Fibroblast of lung (primary cell): ENCODE measurements around the gene KRTAP4-5. TPM values are rescaled to one million over a fixed set of nuclear protein-coding genes. Genes with fewer than 3 reads are reported as not detected.
"Not testable (repeated sequence)": the region's sequence is repeated elsewhere in the genome, so short reads cannot be mapped to it uniquely, and the experiment has no call there.

Experiments
- DNase-seq, 2 donors: peaks; one replicate each; pipeline versions ENCODE4 v3.0.0 to v3.0.0-alpha.2; 2010; ENCODE audit warnings: low read depth in 2 of 2
- H2AFZ ChIP-seq: 2 replicates; pipeline ENCODE4 v1.5.1; 2012; ENCODE audit warnings: low read length, control low read depth, inconsistent platforms
- H3K27ac ChIP-seq: 2 replicates; pipeline ENCODE4 v1.5.1; 2011; ENCODE audit warnings: low read length, control low read depth; ENCODE audit not compliant: insufficient read depth
- H3K27me3 ChIP-seq: 2 replicates; pipeline ENCODE4 v1.5.1; 2011; ENCODE audit warnings: mild to moderate bottlenecking, low read length; ENCODE audit not compliant: control insufficient read depth, insufficient read depth
- H3K36me3 ChIP-seq: 2 replicates; pipeline ENCODE4 v1.5.1; 2011; ENCODE audit warnings: low read length; ENCODE audit not compliant: control insufficient read depth, insufficient read depth
- H3K4me1 ChIP-seq: 2 replicates; pipeline ENCODE4 v1.5.1; 2011; ENCODE audit warnings: low read length; ENCODE audit not compliant: control insufficient read depth, insufficient read depth; ENCODE audit errors: extremely low read depth
- H3K4me2 ChIP-seq: 2 replicates; pipeline ENCODE4 v1.5.1; 2011; ENCODE audit warnings: low read length, control low read depth; ENCODE audit not compliant: insufficient read depth; ENCODE audit errors: extremely low read depth
- H3K4me3 ChIP-seq, 4 experiments: fragments of 200-600 bp in 1 of 4; sonication (generic) in 1 of 4; replicated peaks in 1 of 4; 2 replicates each; pipeline ENCODE4 v1.5.1; 2011 to 2016; ENCODE audit warnings: low read length in 4 of 4, low read depth in 3 of 4, mild to moderate bottlenecking in 3 of 4, control low read depth in 2 of 4, inconsistent platforms in 1 of 4, mixed read lengths in 1 of 4; ENCODE audit not compliant: insufficient read depth in 1 of 4; ENCODE audit errors: control extremely low read depth in 1 of 4
- H3K79me2 ChIP-seq: 2 replicates; pipeline ENCODE4 v1.5.1; 2012; ENCODE audit warnings: mild to moderate bottlenecking, low read length, inconsistent platforms; ENCODE audit not compliant: control insufficient read depth, insufficient read depth
- H3K9ac ChIP-seq: 2 replicates; pipeline ENCODE4 v1.5.1; 2011; ENCODE audit warnings: mild to moderate bottlenecking, low read length, control low read depth; ENCODE audit not compliant: insufficient read depth
- H3K9me3 ChIP-seq: 2 replicates; pipeline ENCODE4 v1.5.1; 2012; ENCODE audit warnings: low read depth, low read length; ENCODE audit not compliant: control insufficient read depth, insufficient read depth
- H4K20me1 ChIP-seq: 2 replicates; pipeline ENCODE4 v1.5.1; 2011; ENCODE audit warnings: low read length; ENCODE audit not compliant: control insufficient read depth, insufficient read depth; ENCODE audit errors: extremely low read depth
- EZH2 ChIP-seq: IDR thresholded peaks from 2 replicates; pipeline ENCODE4 v1.5.1; 2012; ENCODE audit warnings: low read length, control low read depth, mild to moderate bottlenecking; ENCODE audit errors: missing control alignments
- polyA plus RNA-seq, 2 donors: library from polyadenylated mRNA; depleted of rRNA in 1 of 2; stranded (reverse) in 1 of 2; unstranded in 1 of 2; fragments of >200 nt; gene quantifications; 2 replicates each; pipeline ENCODE4 v1.2.1, GENCODE V29; 2011 to 2012; ENCODE audit warnings: missing spikeins in 1 of 2
- total RNA-seq: library from RNA; depleted of rRNA; stranded (reverse); fragments of >200 nt; gene quantifications from 2 replicates; pipeline ENCODE4 v1.2.1, GENCODE V29; 2014
- TF ChIP-seq, protein P1 (sequence below), 2 donors: IDR thresholded peaks in 1 of 2; conservative IDR thresholded peaks in 1 of 2; 1 replicate in 1 of 2; 2 replicates in 1 of 2; pipeline ENCODE4 v1.5.1; 2011 to 2012; ENCODE audit warnings: low read length in 2 of 2, control low read depth in 1 of 2, inconsistent platforms in 1 of 2, low read depth in 1 of 2, mild to moderate bottlenecking in 1 of 2

KRTAP4-5 gene
- total and polyA plus RNA-seq, 2 donors (not counting 1 experiment from before 2014, with no cell fraction given): not detected

DNA sequence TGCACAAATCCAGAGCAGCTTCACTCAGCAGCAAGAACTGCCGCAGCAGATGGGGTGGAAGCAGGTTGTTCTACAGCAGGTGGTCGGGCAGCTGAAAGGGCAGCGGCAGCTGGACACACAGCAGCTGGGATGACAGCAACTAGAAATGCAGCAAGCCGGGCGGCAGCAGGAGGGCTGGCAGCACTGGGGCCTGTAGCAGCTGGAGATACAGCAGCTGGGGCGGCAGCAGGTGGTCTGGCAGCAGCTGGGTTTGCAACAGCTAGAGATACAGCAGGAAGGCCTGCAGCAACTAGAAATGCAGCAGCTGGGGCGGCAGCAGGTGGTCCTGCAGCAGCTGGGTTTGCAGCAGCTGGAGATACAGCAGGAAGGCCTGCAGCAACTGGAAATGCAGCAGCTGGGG, 17.9 kb upstream of the KRTAP4-5 start:
- Histone ChIP-seq H3K79me2 (no peaks in the 10 kb centered on the region), H3K9ac (no peak overlapping the region), H3K4me3 (no peak overlapping the region), H3K4me2 (no peak overlapping the region), H3K27ac (no peak overlapping the region), H4K20me1 (no peaks in the 10 kb centered on the region), H3K27me3 (no peaks in the 10 kb centered on the region), H3K9me3 (no peaks in the 10 kb centered on the region), H3K36me3 (no peaks in the 10 kb centered on the region), H3K4me1 (no peaks in the 10 kb centered on the region), H2AFZ (no peak overlapping the region)
- no peak for TF ChIP-seq EZH2
- TF ChIP-seq, protein P1, sequence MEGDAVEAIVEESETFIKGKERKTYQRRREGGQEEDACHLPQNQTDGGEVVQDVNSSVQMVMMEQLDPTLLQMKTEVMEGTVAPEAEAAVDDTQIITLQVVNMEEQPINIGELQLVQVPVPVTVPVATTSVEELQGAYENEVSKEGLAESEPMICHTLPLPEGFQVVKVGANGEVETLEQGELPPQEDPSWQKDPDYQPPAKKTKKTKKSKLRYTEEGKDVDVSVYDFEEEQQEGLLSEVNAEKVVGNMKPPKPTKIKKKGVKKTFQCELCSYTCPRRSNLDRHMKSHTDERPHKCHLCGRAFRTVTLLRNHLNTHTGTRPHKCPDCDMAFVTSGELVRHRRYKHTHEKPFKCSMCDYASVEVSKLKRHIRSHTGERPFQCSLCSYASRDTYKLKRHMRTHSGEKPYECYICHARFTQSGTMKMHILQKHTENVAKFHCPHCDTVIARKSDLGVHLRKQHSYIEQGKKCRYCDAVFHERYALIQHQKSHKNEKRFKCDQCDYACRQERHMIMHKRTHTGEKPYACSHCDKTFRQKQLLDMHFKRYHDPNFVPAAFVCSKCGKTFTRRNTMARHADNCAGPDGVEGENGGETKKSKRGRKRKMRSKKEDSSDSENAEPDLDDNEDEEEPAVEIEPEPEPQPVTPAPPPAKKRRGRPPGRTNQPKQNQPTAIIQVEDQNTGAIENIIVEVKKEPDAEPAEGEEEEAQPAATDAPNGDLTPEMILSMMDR (conservative IDR thresholded peaks at IDR 0.05 in 1 of 2, IDR thresholded peaks at IDR 0.05 in 1 of 2; ENCODE audit: low read depth in 1 of 2, low read length in 2 of 2): no peak
- DNase-seq: no peak

DNA sequence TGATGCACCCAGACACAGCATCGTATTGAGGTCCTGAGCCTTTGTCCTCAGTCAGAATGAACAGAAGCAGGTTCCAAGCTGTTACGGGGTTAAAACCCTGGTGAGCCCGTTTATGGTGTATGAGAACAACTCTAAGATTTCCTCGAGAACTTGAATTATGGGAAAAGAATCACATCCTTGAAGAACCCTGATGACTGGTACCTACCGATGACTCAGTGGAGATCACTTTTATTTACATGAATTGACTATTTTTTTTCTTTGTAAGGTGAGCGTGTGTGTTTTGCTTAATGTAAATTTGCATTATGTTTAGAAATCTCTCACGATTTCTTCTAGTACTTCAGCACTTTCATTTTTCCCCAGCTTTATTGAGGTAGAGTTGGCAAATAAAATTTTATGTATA, 14.2 kb upstream of the KRTAP4-5 start:
- no peak overlapping the region for H3K4me2 ChIP-seq
- H3K9ac ChIP-seq: no peak overlapping the region
- no peak overlapping the region for H2AFZ ChIP-seq
- no peak overlapping the region for H3K4me3 ChIP-seq
- H4K20me1 ChIP-seq: no peaks in the 10 kb centered on the region
- H3K27me3 ChIP-seq: no peaks in the 10 kb centered on the region
- no peaks in the 10 kb centered on the region for H3K79me2 ChIP-seq
- no peak for TF ChIP-seq EZH2
- TF ChIP-seq, protein P1 (conservative IDR thresholded peaks at IDR 0.05 in 1 of 2, IDR thresholded peaks at IDR 0.05 in 1 of 2; ENCODE audit: low read depth in 1 of 2, low read length in 2 of 2): no peak
- H3K9me3 ChIP-seq: no peaks in the 10 kb centered on the region
- H3K4me1 ChIP-seq: no peaks in the 10 kb centered on the region
- peak in 1 of 2 donors; percentile 17 for DNase-seq
- no peak overlapping the region for H3K27ac ChIP-seq
- no peaks in the 10 kb centered on the region for H3K36me3 ChIP-seq

DNA sequence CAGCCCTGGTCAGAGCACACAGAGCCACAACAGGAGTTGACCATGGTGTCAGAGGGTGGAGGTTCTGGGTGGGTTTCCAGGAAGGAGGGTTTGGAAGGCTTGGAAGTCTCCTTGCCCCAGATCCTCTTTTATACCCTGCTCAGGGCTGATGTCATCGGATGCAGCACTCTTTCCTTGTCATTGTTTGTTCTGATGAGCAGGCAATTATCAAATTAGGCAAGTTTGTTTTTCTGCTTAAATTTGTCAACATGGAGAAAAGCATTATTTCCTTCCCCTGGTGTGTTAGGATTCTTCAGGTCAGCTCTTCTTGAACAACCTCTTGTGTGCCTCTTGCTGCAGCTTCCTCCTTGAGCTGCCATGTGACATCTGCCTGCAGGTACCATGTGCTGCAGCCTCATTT, 11.0 kb upstream of the KRTAP4-5 start, which contains the start of gene KRTAP4-4:
KRTAP4-4 (minus strand) TSS at position 101 of the 400 bp plus-strand sequence; CDS start at position 44, 57 bp downstream.
- no peak within 1 kb of the TSS for H3K9ac ChIP-seq
- no peak within 1 kb of the TSS for H3K4me3 ChIP-seq
- H3K4me2 ChIP-seq: no peak within 1 kb of the TSS
- no peak for DNase-seq
- TF ChIP-seq EZH2: no peak
- TF ChIP-seq, protein P1 (conservative IDR thresholded peaks at IDR 0.05 in 1 of 2, IDR thresholded peaks at IDR 0.05 in 1 of 2; ENCODE audit: low read depth in 1 of 2, low read length in 2 of 2): no peak
- no peaks in the 10 kb centered on the region for H3K4me1 ChIP-seq
- H3K79me2 ChIP-seq: no peaks in the 10 kb centered on the region
- no peaks in the 10 kb centered on the region for H3K9me3 ChIP-seq
- H3K27me3 ChIP-seq: no peaks in the 10 kb centered on the region
- H3K36me3 ChIP-seq: no peaks in the 10 kb centered on the region
- no peak within 1 kb of the TSS for H3K27ac ChIP-seq
- H2AFZ ChIP-seq: no peak within 1 kb of the TSS
- no peaks in the 10 kb centered on the region for H4K20me1 ChIP-seq

DNA sequence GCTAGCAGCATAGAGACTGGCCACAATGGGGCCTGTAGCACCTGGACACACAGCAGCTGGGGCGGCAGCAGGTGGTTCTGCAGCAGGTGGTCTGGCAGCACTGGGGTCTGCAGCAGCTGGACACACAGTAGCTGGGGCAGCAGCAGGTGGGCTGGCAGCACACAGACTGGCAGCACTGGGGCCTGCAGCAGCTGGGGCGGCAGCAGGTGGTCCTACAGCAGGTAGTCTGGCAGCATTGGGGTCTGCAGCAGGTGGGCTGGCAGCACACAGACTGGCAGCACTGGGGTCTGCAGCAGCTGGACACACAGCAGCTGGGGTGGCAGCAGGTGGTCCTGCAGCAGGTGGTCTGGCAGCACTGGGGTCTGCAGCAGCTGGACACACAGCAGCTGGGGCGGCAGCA, 10.6 kb upstream of the KRTAP4-5 start:
- not testable (repeated sequence) for H2AFZ ChIP-seq, H3K9me3 ChIP-seq, H4K20me1 ChIP-seq, H3K36me3 ChIP-seq, H3K27me3 ChIP-seq, H3K4me2 ChIP-seq, H3K27ac ChIP-seq, DNase-seq, H3K9ac ChIP-seq, H3K4me1 ChIP-seq, H3K4me3 ChIP-seq, H3K79me2 ChIP-seq
